ENCODE data around the gene TREML4.

GRCh38 chr6:41216616-41217015 lies 11.5 kb upstream of the TREML4 start:
- TF ChIP-seq, protein P1, sequence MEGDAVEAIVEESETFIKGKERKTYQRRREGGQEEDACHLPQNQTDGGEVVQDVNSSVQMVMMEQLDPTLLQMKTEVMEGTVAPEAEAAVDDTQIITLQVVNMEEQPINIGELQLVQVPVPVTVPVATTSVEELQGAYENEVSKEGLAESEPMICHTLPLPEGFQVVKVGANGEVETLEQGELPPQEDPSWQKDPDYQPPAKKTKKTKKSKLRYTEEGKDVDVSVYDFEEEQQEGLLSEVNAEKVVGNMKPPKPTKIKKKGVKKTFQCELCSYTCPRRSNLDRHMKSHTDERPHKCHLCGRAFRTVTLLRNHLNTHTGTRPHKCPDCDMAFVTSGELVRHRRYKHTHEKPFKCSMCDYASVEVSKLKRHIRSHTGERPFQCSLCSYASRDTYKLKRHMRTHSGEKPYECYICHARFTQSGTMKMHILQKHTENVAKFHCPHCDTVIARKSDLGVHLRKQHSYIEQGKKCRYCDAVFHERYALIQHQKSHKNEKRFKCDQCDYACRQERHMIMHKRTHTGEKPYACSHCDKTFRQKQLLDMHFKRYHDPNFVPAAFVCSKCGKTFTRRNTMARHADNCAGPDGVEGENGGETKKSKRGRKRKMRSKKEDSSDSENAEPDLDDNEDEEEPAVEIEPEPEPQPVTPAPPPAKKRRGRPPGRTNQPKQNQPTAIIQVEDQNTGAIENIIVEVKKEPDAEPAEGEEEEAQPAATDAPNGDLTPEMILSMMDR (IDR thresholded peaks at IDR 0.05), result no peak
- no peak for TF ChIP-seq EP300 (IDR thresholded peaks at IDR 0.05)
- TF ChIP-seq POLR2A (IDR thresholded peaks at IDR 0.05), result no peak
